ENCODE measurements around the gene PRKCB. TPM values are rescaled to one million over a fixed set of nuclear protein-coding genes. Genes with fewer than 3 reads are reported as not detected.
A peak's percentile ranks its signal among the peaks of the same experiment; 100 is the strongest.

PRKCB gene
- total and polyA plus RNA-seq, 8 donors = 13.5 to 74.3 (median 57.0) TPM

GRCh38 chr16:24125214-24125613 lies 289.4 kb downstream of the PRKCB start:
- ATAC-seq (no peak), DNase-seq (no peak)
- Histone ChIP-seq H3K4me1 (no peaks in the 10 kb centered on the region), H3K9me3 (no peaks in the 10 kb centered on the region), H3K27ac (no peak overlapping the region), H3K4me3 (no peak overlapping the region), H3K27me3 (no peaks in the 10 kb centered on the region), H3K36me3 (peaks cover 0 to 41% of the 10 kb centered on the region in 2 donors)
- no peak for TF ChIP-seq CTCF (IDR thresholded peaks at IDR 0.05)
- intact Hi-C loops (cut with DNase I) = no loop called here

GRCh38 chr16:24129412-24129918 lies 293.7 kb downstream of the PRKCB start:
- ATAC-seq (no peak), DNase-seq (no peak)
- no peak for TF ChIP-seq CTCF (IDR thresholded peaks at IDR 0.05)
- H3K27me3 ChIP-seq = no peaks in the 10 kb centered on the region
- no peaks in the 10 kb centered on the region for H3K9me3 ChIP-seq
- no peak overlapping the region for H3K27ac ChIP-seq
- peaks cover 0 to 20% of the 10 kb centered on the region in 2 donors for H3K36me3 ChIP-seq
- no peaks in the 10 kb centered on the region for H3K4me1 ChIP-seq
- H3K4me3 ChIP-seq = no peak overlapping the region
- intact Hi-C loops (cut with DNase I) = no loop called here

- H3K4me3 ChIP-seq = no peak overlapping the region
- DNase-seq (no peak), ATAC-seq (peak; percentile 61)
- TF ChIP-seq CTCF (IDR thresholded peaks at IDR 0.05) = no peak
- H3K9me3 ChIP-seq = no peaks in the 10 kb centered on the region
- no peak overlapping the region for H3K27ac ChIP-seq
- intact Hi-C loops (cut with DNase I) = no loop called here
- peaks cover 0 to 10% of the 10 kb centered on the region in 2 donors for H3K36me3 ChIP-seq
- H3K27me3 ChIP-seq = no peaks in the 10 kb centered on the region
- H3K4me1 ChIP-seq = no peaks in the 10 kb centered on the region
Observed at GRCh38 chr16:24130494-24131085, 294.8 kb downstream of the PRKCB start.

GRCh38 chr16:24131294-24131693 lies 295.5 kb downstream of the PRKCB start:
- H3K27ac ChIP-seq = no peak overlapping the region
- peaks cover 0 to 3% of the 10 kb centered on the region in 2 donors for H3K36me3 ChIP-seq
- no peak for TF ChIP-seq CTCF (IDR thresholded peaks at IDR 0.05)
- intact Hi-C loops (cut with DNase I) = no loop called here
- no peaks in the 10 kb centered on the region for H3K27me3 ChIP-seq
- no peaks in the 10 kb centered on the region for H3K9me3 ChIP-seq
- ATAC-seq (no peak), DNase-seq (no peak)
- H3K4me3 ChIP-seq = no peak overlapping the region
- no peaks in the 10 kb centered on the region for H3K4me1 ChIP-seq

DNA sequence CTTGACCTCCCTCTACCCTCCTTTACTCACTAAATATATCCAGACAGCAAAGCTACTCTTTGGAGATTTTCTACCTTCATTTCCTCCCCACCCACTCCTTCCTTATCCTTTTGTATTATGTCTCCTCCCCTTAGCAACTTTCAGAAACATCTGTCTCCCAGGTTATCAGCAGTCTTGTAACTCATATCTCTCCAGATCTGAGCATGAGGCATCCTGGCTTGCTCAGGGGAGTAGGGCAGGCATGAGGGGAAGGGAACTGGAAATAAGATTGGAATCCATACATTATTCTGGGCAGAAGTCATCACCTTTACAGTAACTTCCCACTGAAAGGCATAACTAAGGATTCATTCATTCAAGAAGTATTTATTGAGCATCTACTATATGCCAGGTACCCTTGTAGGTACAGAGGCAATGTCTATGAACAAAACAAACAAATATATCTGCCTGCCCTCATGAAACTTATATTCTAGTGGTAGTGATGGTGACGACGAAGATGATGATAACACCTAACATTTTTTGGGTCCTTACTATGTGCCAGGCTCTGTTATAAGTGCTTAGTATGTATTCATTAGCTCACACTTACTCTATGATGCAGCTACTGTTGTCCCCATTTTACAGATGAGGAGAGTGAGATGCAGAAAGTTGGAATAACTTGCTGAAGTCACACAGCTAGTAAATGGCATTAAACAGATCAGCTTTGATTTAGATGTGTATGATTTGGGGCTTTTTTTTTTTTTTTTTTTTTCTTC lies 296.4 kb downstream of the PRKCB start:
- Histone ChIP-seq H3K4me3 (no peak overlapping the region), H3K27me3 (no peaks in the 10 kb centered on the region), H3K36me3 (peaks cover 0 to 3% of the 10 kb centered on the region in 2 donors), H3K9me3 (no peaks in the 10 kb centered on the region), H3K4me1 (no peaks in the 10 kb centered on the region), H3K27ac (no peak overlapping the region)
- TF ChIP-seq CTCF (IDR thresholded peaks at IDR 0.05) = no peak
- ATAC-seq (no peak), DNase-seq (no peak)
- intact Hi-C loops (cut with DNase I) = no loop called here
